A673 (cell line): ENCODE results near the gene POU6F1. TPM values are rescaled to one million over a fixed set of nuclear protein-coding genes. Genes with fewer than 3 reads are reported as not detected.

Experiments used
- BruUV-seq: library from RNA; stranded (reverse); fragments of 400-500 nt; replicated peaks from 2 replicates; lab custom pipeline; 2021; lab: Mats Ljungman, UMichigan
- CTCF ChIA-PET: fragments of 300-600 bp; sonication (Branson Sonifier 250); formaldehyde crosslinking; loops from one replicate; lab custom pipeline; 2022; ENCODE audit warnings: antibody characterized with exemption; lab: Charles Lee
- POLR2A ChIA-PET: fragments of 300-600 bp; sonication (Branson Sonifier 250); formaldehyde crosslinking; loops from one replicate; lab custom pipeline; 2022; ENCODE audit warnings: antibody characterized with exemption; ENCODE audit not compliant: low non-redundant PET; lab: Charles Lee
- DNase-seq: peaks from one replicate; pipeline ENCODE4 v3.0.0-alpha.2; 2015; ENCODE audit warnings: low spot score
- H3K27ac ChIP-seq: fragments of 200-600 bp; sonication (generic); 2 replicates; pipeline ENCODE4 v1.5.1; 2016; ENCODE audit warnings: mixed run types, low read depth, mild to moderate bottlenecking, mixed read lengths, antibody characterized with exemption, low read length; ENCODE audit not compliant: poor library complexity, severe bottlenecking
- H3K27me3 ChIP-seq: fragments of 200-600 bp; sonication (generic); replicated peaks from 2 replicates; pipeline ENCODE4 v1.6.1; 2017; ENCODE audit warnings: mixed run types, low read depth, mild to moderate bottlenecking, mixed read lengths, antibody characterized with exemption, low read length; ENCODE audit not compliant: insufficient read depth, poor library complexity
- H3K36me3 ChIP-seq: fragments of 200-600 bp; sonication (generic); 2 replicates; pipeline ENCODE4 v1.6.1; 2016; ENCODE audit warnings: mixed run types, mild to moderate bottlenecking, mixed read lengths, antibody characterized with exemption, low read length; ENCODE audit not compliant: insufficient read depth, poor library complexity, severe bottlenecking
- H3K4me1 ChIP-seq: fragments of 200-600 bp; sonication (generic); 2 replicates; pipeline ENCODE4 v1.6.1; 2017; ENCODE audit warnings: mixed run types, mild to moderate bottlenecking, mixed read lengths, antibody characterized with exemption, low read length; ENCODE audit not compliant: insufficient read depth, poor library complexity, severe bottlenecking
- H3K4me3 ChIP-seq: fragments of 200-600 bp; sonication (generic); 2 replicates; pipeline ENCODE4 v1.5.1; 2016; ENCODE audit warnings: low read depth, mixed run types, mild to moderate bottlenecking, mixed read lengths, low read length; ENCODE audit not compliant: poor library complexity, severe bottlenecking
- H3K9me3 ChIP-seq: fragments of 200-600 bp; sonication (generic); 2 replicates; pipeline ENCODE4 v1.6.1; 2016; ENCODE audit warnings: mixed run types, low read depth, mild to moderate bottlenecking, mixed read lengths, antibody characterized with exemption, low read length; ENCODE audit not compliant: poor library complexity, severe bottlenecking
- EZH2 ChIP-seq: fragments of 200-600 bp; sonication (generic); IDR thresholded peaks from 2 replicates; pipeline ENCODE4 v1.6.1; 2017; ENCODE audit warnings: borderline replicate concordance, low read depth, mild to moderate bottlenecking, mixed read lengths, antibody characterized with exemption, low read length; ENCODE audit not compliant: poor library complexity, severe bottlenecking
- intact Hi-C: fragments of 100-400 bp; cut with micrococcal nuclease; formaldehyde crosslinking; loops from one replicate; pipeline ENCODE4 v1.10.0; 2022; ENCODE audit not compliant: unreplicated experiment
- total RNA-seq: library from RNA; stranded (reverse); gene quantifications from 2 replicates; pipeline ENCODE4 v1.2.3, GENCODE V29; 2021
- TF ChIP-seq, protein P1 (sequence below): fragments of 300-800, 200-600 bp; sonication (generic); conservative IDR thresholded peaks from 2 replicates; pipeline ENCODE4 v1.5.1; 2017; ENCODE audit warnings: low read depth, mild to moderate bottlenecking, antibody characterized with exemption, low read length, moderate library complexity, mixed read lengths

Gene POU6F1
- total RNA-seq, 1 experiment from 2014 or later = 13.6 TPM

DNA sequence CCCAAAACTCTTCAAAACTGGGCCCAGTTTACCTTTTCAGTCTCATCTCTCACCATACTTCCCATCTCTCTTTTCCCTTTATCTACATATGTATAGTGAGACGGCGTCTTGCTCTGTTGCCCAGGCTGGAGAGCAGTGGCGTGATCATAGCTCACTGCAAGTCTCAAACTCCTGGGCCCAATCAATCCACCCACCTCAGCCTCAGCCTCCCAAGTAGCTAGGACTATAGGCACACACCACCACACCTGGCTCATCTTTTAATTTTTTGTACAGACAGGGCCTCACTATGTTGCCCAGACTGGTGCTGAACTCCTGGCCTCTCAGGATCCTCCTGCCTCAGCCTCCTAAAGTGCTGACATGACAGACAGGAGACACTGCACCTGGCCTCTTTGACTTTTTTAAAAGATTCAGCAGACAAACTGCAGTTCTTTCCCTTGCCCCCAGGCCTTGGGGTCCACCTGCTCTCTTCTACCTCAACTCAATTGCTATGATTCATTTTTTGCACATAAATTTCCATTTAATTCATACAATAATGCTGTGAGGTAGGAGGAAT lies 78.5 kb downstream of the POU6F1 start:
- CTCF ChIA-PET = no interaction called here
- peaks cover 7% of the 10 kb centered on the region for H3K36me3 ChIP-seq

More for the DNA sequence above, 78.5 kb downstream of the POU6F1 start:
- Histone ChIP-seq H3K4me3 (no peak overlapping the region), H3K4me1 (no peaks in the 10 kb centered on the region), H3K27ac (no peak overlapping the region), H3K27me3 (no peaks in the 10 kb centered on the region), H3K9me3 (no peaks in the 10 kb centered on the region)
- no TSS peak for BruUV-seq
- intact Hi-C loops = no loop called here
- no peak for TF ChIP-seq EZH2
- TF ChIP-seq, protein P1, sequence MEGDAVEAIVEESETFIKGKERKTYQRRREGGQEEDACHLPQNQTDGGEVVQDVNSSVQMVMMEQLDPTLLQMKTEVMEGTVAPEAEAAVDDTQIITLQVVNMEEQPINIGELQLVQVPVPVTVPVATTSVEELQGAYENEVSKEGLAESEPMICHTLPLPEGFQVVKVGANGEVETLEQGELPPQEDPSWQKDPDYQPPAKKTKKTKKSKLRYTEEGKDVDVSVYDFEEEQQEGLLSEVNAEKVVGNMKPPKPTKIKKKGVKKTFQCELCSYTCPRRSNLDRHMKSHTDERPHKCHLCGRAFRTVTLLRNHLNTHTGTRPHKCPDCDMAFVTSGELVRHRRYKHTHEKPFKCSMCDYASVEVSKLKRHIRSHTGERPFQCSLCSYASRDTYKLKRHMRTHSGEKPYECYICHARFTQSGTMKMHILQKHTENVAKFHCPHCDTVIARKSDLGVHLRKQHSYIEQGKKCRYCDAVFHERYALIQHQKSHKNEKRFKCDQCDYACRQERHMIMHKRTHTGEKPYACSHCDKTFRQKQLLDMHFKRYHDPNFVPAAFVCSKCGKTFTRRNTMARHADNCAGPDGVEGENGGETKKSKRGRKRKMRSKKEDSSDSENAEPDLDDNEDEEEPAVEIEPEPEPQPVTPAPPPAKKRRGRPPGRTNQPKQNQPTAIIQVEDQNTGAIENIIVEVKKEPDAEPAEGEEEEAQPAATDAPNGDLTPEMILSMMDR = no peak
- DNase-seq = no peak
- POLR2A ChIA-PET = no interaction called here

Other genes with a start within 250 kb of the POU6F1 start
- gene SLC11A2, start 191.7 kb downstream of the POU6F1 start, total RNA-seq = 33.9 and 47.6 TPM in 2 replicates
- gene LETMD1, start 169.7 kb downstream of the POU6F1 start, total RNA-seq = 60.3 and 63.7 TPM in 2 replicates
- 38.8 and 41.5 TPM in 2 replicates for gene CSRNP2, start 134.5 kb downstream of the POU6F1 start, total RNA-seq
- 46.1 and 49.2 TPM in 2 replicates for gene TFCP2, start 44.9 kb downstream of the POU6F1 start, total RNA-seq
- gene DAZAP2, start 20.8 kb upstream of the POU6F1 start, total RNA-seq = 125 and 138 TPM in 2 replicates
- 25.2 and 26.5 TPM in 2 replicates for gene SMAGP, start 52.4 kb upstream of the POU6F1 start, total RNA-seq
- not detected in 2 replicates for gene BIN2, start 106.1 kb upstream of the POU6F1 start, total RNA-seq
- gene CELA1, start 128.6 kb upstream of the POU6F1 start, total RNA-seq = not detected in 2 replicates
- 0.24 and 0.26 TPM in 2 replicates for gene GALNT6, start 173.3 kb upstream of the POU6F1 start, total RNA-seq
- gene SLC4A8, start 206.8 kb upstream of the POU6F1 start, total RNA-seq = 0.73 and 1.1 TPM in 2 replicates